Lung (tissue), 12 donors: ENCODE data around the gene TIMP3. TPM values are rescaled to one million over a fixed set of nuclear protein-coding genes. Genes with fewer than 3 reads are reported as not detected.

Experiments used
- ATAC-seq: fragments of 200-7000 bp; cut with Tn5 transposase; one replicate; pipeline ENCODE4 v1.9.1; 2020; ENCODE audit warnings: moderate number of reproducible peaks; ENCODE audit not compliant: insufficient read depth, low FRiP score
- DNase-seq, 3 donors: peaks; one replicate each; pipeline ENCODE4 v3.0.0-alpha.2; 2013 to 2017
- H3K27ac ChIP-seq, 2 donors: one replicate each; pipeline ENCODE4 v1.5.1; 2013; ENCODE audit warnings: mild to moderate bottlenecking in 2 of 2, moderate library complexity in 2 of 2, control low read depth in 1 of 2, inconsistent platforms in 1 of 2, low read depth in 1 of 2, low read length in 1 of 2
- H3K27me3 ChIP-seq, 3 donors: one replicate each; pipeline ENCODE4 v1.5.1; 2013; ENCODE audit warnings: low read length in 2 of 3; ENCODE audit not compliant: control insufficient read depth in 3 of 3, insufficient read depth in 3 of 3
- H3K36me3 ChIP-seq, 4 donors: one replicate each; pipeline ENCODE4 v1.5.1; 2013; ENCODE audit warnings: low read length in 4 of 4, mild to moderate bottlenecking in 1 of 4, moderate library complexity in 1 of 4; ENCODE audit not compliant: control insufficient read depth in 4 of 4, insufficient read depth in 4 of 4
- H3K4me1 ChIP-seq, 5 donors: one replicate each; pipeline ENCODE4 v1.5.1; 2013; ENCODE audit warnings: low read length in 5 of 5, mild to moderate bottlenecking in 2 of 5, moderate library complexity in 1 of 5; ENCODE audit not compliant: control insufficient read depth in 5 of 5, insufficient read depth in 5 of 5
- H3K4me3 ChIP-seq: one replicate; pipeline ENCODE4 v1.5.1; 2013; ENCODE audit warnings: mild to moderate bottlenecking, control low read depth, moderate library complexity
- H3K9ac ChIP-seq, 2 donors: one replicate each; pipeline ENCODE4 v1.5.1; 2013; ENCODE audit warnings: low read length in 2 of 2, control low read depth in 1 of 2; ENCODE audit not compliant: insufficient read depth in 1 of 2
- H3K9me3 ChIP-seq, 4 donors: one replicate each; pipeline ENCODE4 v1.5.1; 2013; ENCODE audit warnings: low read length in 3 of 4, mild to moderate bottlenecking in 1 of 4, moderate library complexity in 1 of 4; ENCODE audit not compliant: control insufficient read depth in 4 of 4, insufficient read depth in 3 of 4
- CTCF ChIP-seq: IDR thresholded peaks from 2 replicates; pipeline ENCODE4 v1.5.1; 2012; ENCODE audit warnings: mild to moderate bottlenecking; ENCODE audit errors: control extremely low read depth, extremely low read depth
- WGBS, 2 donors: extraction: QIAGEN DNeasy Blood & Tissue Kit; methylation state at CpG; one replicate each; pipeline ENCODE4 v1.1.7; 2013; 5-methylcytosine and 5-hydroxymethylcytosine counted together
- polyA plus RNA-seq, 2 donors: library from polyadenylated mRNA; stranded (reverse); fragments of 200-250 nt; gene quantifications; one replicate each; pipeline ENCODE4 v1.2.1, GENCODE V29; 2013
- total RNA-seq, 2 donors: library from RNA; depleted of rRNA in 1 of 2; stranded (reverse); fragments of >200 nt in 1 of 2; gene quantifications; one replicate each; pipeline ENCODE4 v1.2.1, GENCODE V29; 2014 to 2021
- donor health status: control.
- donor health status: control.
- donor health status: Bipolar disorder and iron deficiency.
- donor health status: healthy.
- donor health status: DM: yes; HTN: yes; CAD: no.

The TIMP3 gene
- total and polyA plus RNA-seq, 4 donors: 129 to 547 (median 239) TPM

- WGBS, 2 donors: 76 to 79% methylated on average over 7 of the region's 7 CpGs
- TF ChIP-seq CTCF: peak; percentile 2
- DNase-seq (no peak), ATAC-seq (no peak)
- H3K9ac ChIP-seq: no peak overlapping the region
- peak overlapping the region in 1 of 2 donors; percentile 17 for H3K27ac ChIP-seq
- H3K36me3 ChIP-seq: peaks cover 0 to 38% (median 1%) of the 10 kb centered on the region in 4 donors
- H3K4me1 ChIP-seq: peaks cover 16 to 56% (median 27%) of the 10 kb centered on the region in 5 donors
- no peak overlapping the region for H3K4me3 ChIP-seq
- no peaks in the 10 kb centered on the region for H3K9me3 ChIP-seq
- H3K27me3 ChIP-seq: no peaks in the 10 kb centered on the region
These were observed 35.0 kb downstream of the TIMP3 start for GRCh38 chr22:32836280-32837123.

DNA sequence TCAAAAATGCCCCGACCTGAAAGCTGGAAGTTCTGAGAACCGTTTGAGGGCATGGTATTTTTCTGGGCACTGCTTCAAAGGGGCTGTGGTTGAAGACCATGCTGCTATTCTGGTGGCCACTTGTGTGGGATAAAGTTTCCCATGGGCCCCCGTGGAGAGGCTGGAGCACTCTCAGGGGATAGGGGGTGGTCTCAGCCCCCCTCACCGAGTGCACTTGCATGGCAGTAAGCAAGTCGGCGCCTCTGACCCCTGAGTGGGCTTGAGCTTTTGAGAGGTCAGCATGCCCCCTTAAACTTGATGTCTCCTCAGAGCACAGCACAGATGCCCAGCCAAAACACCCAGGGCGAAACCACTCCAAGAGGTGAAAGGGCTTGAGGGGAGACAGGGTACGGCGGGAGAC is 35.6 kb downstream of the TIMP3 start:
- no peak for TF ChIP-seq CTCF
- Histone ChIP-seq H3K4me3 (no peak overlapping the region), H3K27ac (no peak overlapping the region), H3K4me1 (peaks cover 16 to 51% (median 27%) of the 10 kb centered on the region in 5 donors), H3K27me3 (no peaks in the 10 kb centered on the region), H3K9ac (no peak overlapping the region), H3K36me3 (peaks cover 0 to 38% (median 1%) of the 10 kb centered on the region in 4 donors), H3K9me3 (no peaks in the 10 kb centered on the region)
- DNase-seq (no peak), ATAC-seq (no peak)
- WGBS, 2 donors: 87 to 92% methylated on average over 9 of the region's 9 CpGs

DNA sequence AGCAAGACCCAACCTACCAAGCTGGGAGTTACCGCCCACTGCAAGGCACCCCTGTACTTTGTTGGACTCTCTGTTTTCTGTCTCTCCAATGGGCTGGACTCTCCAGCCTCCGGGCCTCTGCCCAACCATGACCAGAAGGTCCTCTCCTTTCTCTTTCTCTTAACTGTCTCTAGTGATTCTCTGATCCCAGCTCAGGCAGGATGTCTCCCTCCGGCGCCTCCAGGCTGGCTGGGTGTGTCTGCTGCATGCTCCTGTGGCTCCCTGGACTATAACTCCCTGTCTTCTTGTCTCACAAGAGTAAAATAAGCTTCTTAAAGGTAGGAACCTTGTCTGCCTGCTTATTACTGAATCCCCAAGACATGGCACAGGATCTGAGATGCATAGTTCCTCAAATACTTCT is 36.3 kb downstream of the TIMP3 start:
- H3K9me3 ChIP-seq: no peaks in the 10 kb centered on the region
- TF ChIP-seq CTCF: no peak
- H3K27ac ChIP-seq: no peak overlapping the region
- WGBS, 2 donors: 78 to 87% methylated on average over 4 of the region's 4 CpGs
- ATAC-seq: no peak
- DNase-seq: no peak
- peaks cover 0 to 35% (median 1%) of the 10 kb centered on the region in 4 donors for H3K36me3 ChIP-seq
- no peaks in the 10 kb centered on the region for H3K27me3 ChIP-seq
- H3K4me3 ChIP-seq: no peak overlapping the region
- peaks cover 16 to 51% (median 27%) of the 10 kb centered on the region in 5 donors for H3K4me1 ChIP-seq
- no peak overlapping the region for H3K9ac ChIP-seq
